GM12878 (cell line): ENCODE measurements around the gene KIAA1328. TPM values are rescaled to one million over a fixed set of nuclear protein-coding genes. Genes with fewer than 3 reads are reported as not detected.

ENCODE experiments used
- ATAC-seq: fragments of 200-7000 bp; cut with Tn5 transposase; 3 replicates; pipeline ENCODE4 v1.9.1; 2020; ENCODE audit warnings: mild to moderate bottlenecking, moderate library complexity
- BruUV-seq: library from RNA; stranded (reverse); fragments of 400-500 nt; replicated peaks from 2 replicates; lab custom pipeline; 2021; lab: Mats Ljungman, UMichigan
- CTCF ChIA-PET: fragments of 300-600 bp; sonication (Branson Sonifier 250); formaldehyde crosslinking; extraction: SDS; loops from one replicate; lab custom pipeline; 2021; ENCODE audit warnings: inconsistent platforms; lab: Yijun Ruan, JAX
- POLR2A ChIA-PET: fragments of 350-600 bp; formaldehyde crosslinking; extraction: SDS; loops from one replicate; lab custom pipeline; 2021; ENCODE audit warnings: inconsistent platforms; lab: Charles Lee
- RAD21 ChIA-PET: fragments of 300-600 bp; sonication (Branson Sonifier 250); formaldehyde crosslinking; loops from one replicate; lab custom pipeline; 2023; ENCODE audit warnings: antibody characterized with exemption; ENCODE audit not compliant: unreplicated experiment; lab: Charles Lee
- SMC1A ChIA-PET: fragments of 300-600 bp; sonication (Branson Sonifier 250); formaldehyde crosslinking; loops from one replicate; lab custom pipeline; 2023; ENCODE audit not compliant: unreplicated experiment, uncharacterized antibody; lab: Charles Lee
- DNase-seq: peaks from one replicate; pipeline ENCODE4 v3.0.0-alpha.2; 2011; ENCODE audit warnings: low read depth, low spot score
- FAIRE-seq: peaks from 3 replicates; lab custom pipeline; 2011; peaks lifted over from hg19 to GRCh38; lab: Jason Lieb, UNC
- H2AFZ ChIP-seq: 2 replicates; pipeline ENCODE4 v1.6.0; 2011; ENCODE audit warnings: low read depth, low read length, control low read depth; ENCODE audit not compliant: control insufficient read depth
- H3K27ac ChIP-seq: 2 replicates; pipeline ENCODE4 v1.5.1; 2011; ENCODE audit warnings: control low read depth; ENCODE audit not compliant: control insufficient read depth, insufficient read depth
- H3K27me3 ChIP-seq, 2 experiments: replicated peaks in 1 of 2; 2 replicates each; pipeline versions ENCODE4 v1.6.0 to v1.6.1; 2011; ENCODE audit warnings: low read length in 1 of 2; ENCODE audit not compliant: control insufficient read depth in 2 of 2, insufficient read depth in 2 of 2
- H3K36me3 ChIP-seq, 2 experiments: 2 replicates each; pipeline ENCODE4 v1.5.1; 2011; ENCODE audit warnings: low read length in 1 of 2; ENCODE audit not compliant: control insufficient read depth in 2 of 2, insufficient read depth in 2 of 2
- H3K4me1 ChIP-seq: 2 replicates; pipeline ENCODE4 v1.6.1; 2011; ENCODE audit warnings: mild to moderate bottlenecking, low read length, moderate library complexity, mixed read lengths; ENCODE audit not compliant: control insufficient read depth, insufficient read depth
- H3K4me2 ChIP-seq: 2 replicates; pipeline ENCODE4 v1.6.0; 2011; ENCODE audit warnings: control low read depth; ENCODE audit not compliant: control insufficient read depth, insufficient read depth
- H3K4me3 ChIP-seq: fragments of 200-600 bp; sonication (generic); 2 replicates; pipeline ENCODE4 v1.5.1; 2016
- H3K79me2 ChIP-seq: 2 replicates; pipeline ENCODE4 v1.6.0; 2011; ENCODE audit warnings: low read length; ENCODE audit not compliant: control insufficient read depth, insufficient read depth
- H3K9ac ChIP-seq: 2 replicates; pipeline ENCODE4 v1.8.0; 2011; ENCODE audit warnings: low read length, control low read depth, mixed read lengths; ENCODE audit not compliant: control insufficient read depth, insufficient read depth
- H3K9me3 ChIP-seq: replicated peaks from 3 replicates; pipeline ENCODE4 v1.5.1; 2011; ENCODE audit warnings: mild to moderate bottlenecking, low read length; ENCODE audit not compliant: control insufficient read depth, insufficient read depth
- H4K20me1 ChIP-seq: 2 replicates; pipeline ENCODE4 v1.6.0; 2011; ENCODE audit not compliant: control insufficient read depth, insufficient read depth
- BACH1 ChIP-seq: fragments of 450-650 bp; IDR thresholded peaks from 2 replicates; pipeline ENCODE4 v1.6.1; 2017; ENCODE audit warnings: mild to moderate bottlenecking, borderline replicate concordance
- BRCA1 ChIP-seq: IDR thresholded peaks from 2 replicates; pipeline ENCODE4 v1.6.1; 2011; ENCODE audit warnings: low read depth, low read length, improper control_type of control experiment
- CTCF ChIP-seq, 3 experiments: IDR thresholded peaks in 2 of 3; conservative IDR thresholded peaks in 1 of 3; 2 replicates each; pipeline ENCODE4 v1.5.1; 2011; ENCODE audit warnings: low read depth in 3 of 3, low read length in 3 of 3, mild to moderate bottlenecking in 3 of 3, control low read depth in 2 of 3, moderate library complexity in 2 of 3, inconsistent platforms in 1 of 3, mixed read lengths in 1 of 3; ENCODE audit not compliant: control insufficient read depth in 2 of 3, insufficient read depth in 1 of 3; ENCODE audit errors: extremely low read depth in 1 of 3
- DPF2 ChIP-seq: fragments of 450-650 bp; IDR thresholded peaks from 2 replicates; pipeline ENCODE4 v1.6.1; 2017; ENCODE audit warnings: mild to moderate bottlenecking
- EP300 ChIP-seq, 2 experiments: fragments of 150-350 bp in 1 of 2; IDR thresholded peaks; 2 replicates each; pipeline ENCODE4 v1.6.1; 2011 to 2012; ENCODE audit warnings: low read depth in 2 of 2, low read length in 2 of 2, borderline replicate concordance in 1 of 2, improper control_type of control experiment in 1 of 2, inconsistent platforms in 1 of 2; ENCODE audit not compliant: control insufficient read depth in 1 of 2
- FOXM1 ChIP-seq: IDR thresholded peaks from 2 replicates; pipeline ENCODE4 v1.6.1; 2012; ENCODE audit warnings: low read depth, mild to moderate bottlenecking, inconsistent platforms, low read length, moderate library complexity
- GATAD2B ChIP-seq: fragments of 450-650 bp; conservative IDR thresholded peaks from 2 replicates; pipeline ENCODE4 v1.6.1; 2017; ENCODE audit warnings: low read depth, mild to moderate bottlenecking, moderate library complexity
- JUNB ChIP-seq: IDR thresholded peaks from 2 replicates; pipeline ENCODE4 v1.6.1; 2016; ENCODE audit warnings: antibody characterized with exemption, mild to moderate bottlenecking
- POLR2AphosphoS5 ChIP-seq: IDR thresholded peaks from 2 replicates; pipeline ENCODE4 v1.6.1; 2011; ENCODE audit warnings: mild to moderate bottlenecking, low read length, inconsistent platforms
- SUZ12 ChIP-seq: fragments of 200-600 bp; sonication (generic); IDR thresholded peaks from one replicate; pipeline ENCODE4 v1.6.1; 2018; ENCODE audit warnings: antibody characterized with exemption, mild to moderate bottlenecking; ENCODE audit not compliant: unreplicated experiment
- TCF12 ChIP-seq: IDR thresholded peaks from 2 replicates; pipeline ENCODE4 v1.6.1; 2011; ENCODE audit warnings: low read depth, mild to moderate bottlenecking, low read length
- ZBTB40 ChIP-seq: fragments of 450-650 bp; IDR thresholded peaks from 2 replicates; pipeline ENCODE4 v1.6.1; 2016; ENCODE audit warnings: mild to moderate bottlenecking, moderate library complexity, borderline replicate concordance
- in situ Hi-C: fragments of 300-500 bp; cut with MboI; formaldehyde crosslinking; loops from 9 replicates; pipeline ENCODE4 v1.14.3; 2018; ENCODE audit warnings: mixed read lengths
- intact Hi-C: fragments of 100-400 bp; cut with micrococcal nuclease; formaldehyde crosslinking; loops from one replicate; pipeline ENCODE4 v1.14.2; 2022; ENCODE audit not compliant: unreplicated experiment
- polyA plus RNA-seq, 11 experiments: library from polyadenylated mRNA; depleted of rRNA in 4 of 11; unstranded in 6 of 11; stranded (reverse) in 5 of 11; fragments of >200 nt; fragmentation: Nextera tagmentation in 4 of 11; fragmentation: Illumina TruSeq in 1 of 11; extraction: Ambion mirVana in 4 of 11; extraction: Trizol in 1 of 11; gene quantifications; 1 replicate in 1 of 11; 2 replicates in 10 of 11; pipeline versions ENCODE4 v1.2.1 to v1.2.3, GENCODE V29; 2011 to 2016; ENCODE audit warnings: inconsistent platforms in 2 of 11, missing spikeins in 2 of 11, low read depth in 1 of 11
- total RNA-seq, 4 experiments: library from RNA; depleted of rRNA in 3 of 4; stranded (reverse); fragments of >200 nt in 3 of 4; fragmentation: Illumina TruSeq in 1 of 4; extraction: Trizol in 1 of 4; gene quantifications; 2 replicates each; pipeline versions ENCODE4 v1.2.1 to v1.2.3, GENCODE V29; 2013 to 2021

KIAA1328 gene
- total and polyA plus RNA-seq, 10 of the 15 experiments (the other 5 are each of a cell fraction or from before 2014, with no cell fraction given) = 3.1 to 7.1 (median 4.6) TPM

GRCh38 chr18:36993068-36993467 is 164.1 kb downstream of the KIAA1328 start:
- Histone ChIP-seq H3K4me1 (no peaks in the 10 kb centered on the region), H4K20me1 (no peaks in the 10 kb centered on the region), H3K27ac (no peak overlapping the region), H3K9me3 (no peaks in the 10 kb centered on the region; the same call in 2 of the 3 replicates), H3K4me2 (no peak overlapping the region), H3K79me2 (no peaks in the 10 kb centered on the region), H3K4me3 (no peak overlapping the region), H3K9ac (no peak overlapping the region), H3K27me3 (no peaks in the 10 kb centered on the region), H3K36me3 (no peaks in the 10 kb centered on the region), H2AFZ (no peak overlapping the region)
- BruUV-seq = no TSS peak
- intact Hi-C loops = no loop called here
- POLR2A ChIA-PET = no interaction called here
- CTCF ChIA-PET = no interaction called here
- RAD21 ChIA-PET = no interaction called here
- SMC1A ChIA-PET = no interaction called here
- DNase-seq = no peak
- ATAC-seq = peak; percentile 56
- peak; percentile 45 for TF ChIP-seq JUNB
- no peak for TF ChIP-seq GATAD2B
- no peak for FAIRE-seq
- in situ Hi-C loops = no loop called here

GRCh38 chr18:37006742-37007141 is 177.8 kb downstream of the KIAA1328 start:
- no TSS peak for BruUV-seq
- ChIA-PET SMC1A (interaction anchor here (1.0 kb wide), 1 partner anchor 12 kb away, joined by 3 read pairs; no protein-coding TSS in a partner anchor), CTCF (no interaction called here), RAD21 (no interaction called here), POLR2A (no interaction called here)
- no peak for FAIRE-seq
- no peak overlapping the region for H2AFZ ChIP-seq
- in situ Hi-C loops = no loop called here
- H3K9ac ChIP-seq = no peak overlapping the region
- H3K4me2 ChIP-seq = no peak overlapping the region
- intact Hi-C loops = no loop called here
- ATAC-seq = peak; percentile 71
- H3K27me3 ChIP-seq = no peaks in the 10 kb centered on the region
- H4K20me1 ChIP-seq = no peaks in the 10 kb centered on the region
- no peaks in the 10 kb centered on the region for H3K36me3 ChIP-seq
- H3K27ac ChIP-seq = no peak overlapping the region
- no peaks in the 10 kb centered on the region; the same call in 1 of the 2 replicates for H3K4me1 ChIP-seq
- no peak overlapping the region for H3K4me3 ChIP-seq
- H3K9me3 ChIP-seq = no peaks in the 10 kb centered on the region
- no peak for DNase-seq
- no peaks in the 10 kb centered on the region for H3K79me2 ChIP-seq
- TF ChIP-seq ZBTB40 (no peak), BACH1 (peak; percentile 23; the same call in 1 of the 2 replicates), TCF12 (no peak), FOXM1 (no peak), DPF2 (0 out of 2 replicates have a peak, but pooled peaks have one; percentile 28), SUZ12 (no peak), EP300 (IDR thresholded peaks at IDR 0.05; ENCODE audit: borderline replicate concordance in 1 of 2, control insufficient read depth in 1 of 2, low read depth in 2 of 2, low read length in 2 of 2) (peak; percentile 47 to 60; a peak in 2 of 4 replicates), BRCA1 (no peak), CTCF (IDR thresholded peaks at IDR 0.05 in 2 of 3, conservative IDR thresholded peaks at IDR 0.05 in 1 of 3; ENCODE audit: control insufficient read depth in 2 of 3, extremely low read depth in 1 of 3, insufficient read depth in 1 of 3, low read depth in 3 of 3, low read length in 3 of 3) (no peak), POLR2AphosphoS5 (no peak)
